ENCODE measurements around the gene ACVR1.

DNA sequence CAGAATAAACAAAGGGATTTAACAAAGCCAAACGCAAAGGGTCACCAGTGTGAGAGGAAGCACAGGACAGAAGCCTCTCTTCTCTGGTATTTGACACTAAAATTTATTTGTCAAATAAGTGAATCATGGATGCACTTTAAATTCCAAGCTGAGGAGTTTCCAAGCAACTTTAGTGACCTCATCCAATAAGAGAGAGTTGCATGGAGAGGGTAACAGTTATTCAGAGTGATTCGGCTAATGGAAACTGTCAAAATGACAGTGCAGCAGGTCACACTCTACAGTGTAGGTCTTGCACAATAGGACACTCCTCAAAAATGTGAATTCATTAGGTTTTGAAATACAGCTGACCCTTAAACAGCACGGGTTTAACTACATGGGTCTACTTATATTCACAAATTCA is 143.5 kb downstream of the ACVR1 start:
- TF ChIP-seq ZNF445 (CRISPR knock-in tag; IDR thresholded peaks at IDR 0.05; ENCODE audit: low read depth), result no peak
- TF ChIP-seq, protein P1, sequence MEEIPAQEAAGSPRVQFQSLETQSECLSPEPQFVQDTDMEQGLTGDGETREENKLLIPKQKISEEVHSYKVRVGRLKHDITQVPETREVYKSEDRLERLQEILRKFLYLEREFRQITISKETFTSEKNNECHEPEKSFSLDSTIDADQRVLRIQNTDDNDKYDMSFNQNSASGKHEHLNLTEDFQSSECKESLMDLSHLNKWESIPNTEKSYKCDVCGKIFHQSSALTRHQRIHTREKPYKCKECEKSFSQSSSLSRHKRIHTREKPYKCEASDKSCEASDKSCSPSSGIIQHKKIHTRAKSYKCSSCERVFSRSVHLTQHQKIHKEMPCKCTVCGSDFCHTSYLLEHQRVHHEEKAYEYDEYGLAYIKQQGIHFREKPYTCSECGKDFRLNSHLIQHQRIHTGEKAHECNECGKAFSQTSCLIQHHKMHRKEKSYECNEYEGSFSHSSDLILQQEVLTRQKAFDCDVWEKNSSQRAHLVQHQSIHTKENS (CRISPR knock-in tag; IDR thresholded peaks at IDR 0.05), result no peak
- no peak for TF ChIP-seq TAF7 (tag; IDR thresholded peaks at IDR 0.05)
- no peak for TF ChIP-seq ZNF263 (CRISPR knock-in tag; IDR thresholded peaks at IDR 0.05; ENCODE audit: borderline replicate concordance)

Data from K562 (cell line).